IPS DF 6.9 (cell line): ENCODE results near the gene NSUN6.

ENCODE experiments used
- DNase-seq: peaks from one replicate; pipeline ENCODE4 v3.0.0-alpha.2; 2013; ENCODE audit warnings: low read depth, low spot score
- H3K27ac ChIP-seq: one replicate; pipeline ENCODE4 v1.5.1; 2013; ENCODE audit warnings: low read length, control low read depth
- H3K27me3 ChIP-seq: 2 replicates; pipeline ENCODE4 v1.6.1; 2013; ENCODE audit warnings: mild to moderate bottlenecking, low read length; ENCODE audit not compliant: control insufficient read depth, insufficient read depth
- H3K36me3 ChIP-seq: 2 replicates; pipeline ENCODE4 v1.6.1; 2013; ENCODE audit warnings: low read length; ENCODE audit not compliant: control insufficient read depth, insufficient read depth
- H3K4me1 ChIP-seq: 2 replicates; pipeline ENCODE4 v1.6.1; 2013; ENCODE audit warnings: low read length; ENCODE audit not compliant: control insufficient read depth, insufficient read depth
- H3K4me3 ChIP-seq: 2 replicates; pipeline ENCODE4 v1.5.1; 2013; ENCODE audit warnings: mild to moderate bottlenecking, low read length
- H3K9me3 ChIP-seq: 2 replicates; pipeline ENCODE4 v1.6.1; 2013; ENCODE audit warnings: low read length, inconsistent platforms; ENCODE audit not compliant: control insufficient read depth, insufficient read depth
- WGBS: extraction: QIAGEN DNeasy Blood & Tissue Kit; methylation state at CpG from one replicate; pipeline ENCODE4 v1.1.7; 2013; ENCODE audit warnings: mixed read lengths, missing lambda C conversion rate; ENCODE audit not compliant: insufficient read length, insufficient coverage; 5-methylcytosine and 5-hydroxymethylcytosine counted together

Gene NSUN6, protein sequence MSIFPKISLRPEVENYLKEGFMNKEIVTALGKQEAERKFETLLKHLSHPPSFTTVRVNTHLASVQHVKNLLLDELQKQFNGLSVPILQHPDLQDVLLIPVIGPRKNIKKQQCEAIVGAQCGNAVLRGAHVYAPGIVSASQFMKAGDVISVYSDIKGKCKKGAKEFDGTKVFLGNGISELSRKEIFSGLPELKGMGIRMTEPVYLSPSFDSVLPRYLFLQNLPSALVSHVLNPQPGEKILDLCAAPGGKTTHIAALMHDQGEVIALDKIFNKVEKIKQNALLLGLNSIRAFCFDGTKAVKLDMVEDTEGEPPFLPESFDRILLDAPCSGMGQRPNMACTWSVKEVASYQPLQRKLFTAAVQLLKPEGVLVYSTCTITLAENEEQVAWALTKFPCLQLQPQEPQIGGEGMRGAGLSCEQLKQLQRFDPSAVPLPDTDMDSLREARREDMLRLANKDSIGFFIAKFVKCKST

GRCh38 chr10:18651324-18652007, at the start of gene NSUN6:
Gene NSUN6, minus strand, starts transcription at chr10:18651587. Its CDS starts 384 bp downstream, at chr10:18651203.
- Histone ChIP-seq H3K36me3 (no peaks in the 10 kb centered on the region), H3K9me3 (no peaks in the 10 kb centered on the region), H3K4me3 (peak within 1 kb of the TSS; percentile 80; the same call in 1 of the 2 replicates), H3K4me1 (no peaks in the 10 kb centered on the region), H3K27ac (no peak within 1 kb of the TSS), H3K27me3 (no peaks in the 10 kb centered on the region)
- WGBS: no CpG with 5 or more reads among the region's 39 CpGs
- peak; percentile 84 for DNase-seq

- Histone ChIP-seq H3K4me1 (no peaks in the 10 kb centered on the region), H3K36me3 (no peaks in the 10 kb centered on the region), H3K27ac (no peak overlapping the region), H3K27me3 (no peaks in the 10 kb centered on the region), H3K9me3 (no peaks in the 10 kb centered on the region), H3K4me3 (no peak overlapping the region)
- DNase-seq: no peak
- WGBS: no CpG with 5 or more reads among the region's 6 CpGs
Measured at GRCh38 chr10:18699849-18700840, 48.8 kb upstream of the NSUN6 start.

DNA sequence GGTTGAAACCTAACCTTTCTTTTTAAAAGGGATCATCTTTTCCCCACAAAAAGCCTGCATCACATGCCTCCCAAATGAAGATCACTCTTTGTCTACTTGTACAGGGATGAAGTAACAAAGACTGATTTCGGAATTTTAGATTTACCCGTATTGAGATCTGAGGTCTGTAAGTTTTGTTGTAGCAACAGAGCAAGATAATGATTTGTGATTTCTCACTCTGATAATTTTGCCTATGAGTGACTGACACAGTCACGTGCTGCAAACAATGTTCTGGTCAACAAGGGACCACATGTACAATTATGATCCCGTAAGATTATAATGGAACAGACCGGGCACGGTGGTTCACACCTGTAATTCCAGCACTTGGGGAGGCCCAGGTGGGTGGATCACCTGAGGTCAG, 39.2 kb upstream of the NSUN6 start:
- H3K36me3 ChIP-seq: no peaks in the 10 kb centered on the region
- DNase-seq: no peak
- H3K4me3 ChIP-seq: no peak overlapping the region
- no peaks in the 10 kb centered on the region for H3K9me3 ChIP-seq
- no peaks in the 10 kb centered on the region for H3K27me3 ChIP-seq
- no peaks in the 10 kb centered on the region for H3K4me1 ChIP-seq
- no peak overlapping the region for H3K27ac ChIP-seq
- WGBS: no CpG with 5 or more reads among the region's 6 CpGs

DNA sequence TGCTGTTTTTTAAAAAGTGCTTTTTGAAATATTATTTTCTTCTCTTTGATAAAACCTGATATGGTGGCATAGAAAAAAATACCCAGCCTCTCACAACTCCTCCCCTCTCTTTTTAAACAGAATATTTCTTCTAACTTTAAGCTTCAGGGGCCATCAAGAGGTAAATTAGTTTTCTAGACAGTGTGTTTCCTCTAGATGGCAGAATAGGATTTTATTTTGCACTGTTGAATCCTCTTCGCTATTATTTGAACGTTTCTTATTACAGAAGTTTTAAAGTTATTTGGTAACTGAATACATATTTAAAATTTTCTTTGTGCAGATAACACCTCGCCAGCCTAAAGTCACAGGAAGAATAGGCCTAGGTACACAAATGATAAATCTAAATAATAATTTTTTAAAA, 38.1 kb upstream of the NSUN6 start:
- H3K4me1 ChIP-seq: no peaks in the 10 kb centered on the region
- no peaks in the 10 kb centered on the region for H3K9me3 ChIP-seq
- no peaks in the 10 kb centered on the region for H3K36me3 ChIP-seq
- H3K4me3 ChIP-seq: no peak overlapping the region
- H3K27me3 ChIP-seq: no peaks in the 10 kb centered on the region
- WGBS: no CpG with 5 or more reads among the region's 3 CpGs
- no peak overlapping the region for H3K27ac ChIP-seq
- DNase-seq: no peak

DNA sequence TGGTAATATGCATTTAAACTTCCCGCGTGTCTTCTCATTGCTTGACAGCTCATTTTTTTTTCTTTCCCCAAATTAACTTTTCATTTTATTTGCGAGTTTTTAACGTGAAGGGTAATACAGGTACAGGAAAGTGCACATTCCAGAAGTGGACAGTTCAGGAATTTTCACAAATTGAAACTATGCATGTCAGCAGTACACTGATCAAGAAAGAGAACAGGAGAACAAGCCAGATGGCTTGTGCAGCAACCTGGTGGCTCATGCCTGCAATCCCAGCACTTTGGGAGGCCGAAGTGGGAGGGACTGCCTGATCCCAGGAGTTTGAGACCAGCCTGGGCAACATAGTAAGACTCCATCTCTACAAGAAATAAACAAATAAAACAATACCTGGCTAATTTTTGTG, 36.3 kb upstream of the NSUN6 start:
- Histone ChIP-seq H3K36me3 (no peaks in the 10 kb centered on the region), H3K27ac (no peak overlapping the region), H3K27me3 (no peaks in the 10 kb centered on the region), H3K4me3 (no peak overlapping the region), H3K4me1 (no peaks in the 10 kb centered on the region), H3K9me3 (no peaks in the 10 kb centered on the region)
- WGBS: no CpG with 5 or more reads among the region's 5 CpGs
- DNase-seq: no peak

- Histone ChIP-seq H3K36me3 (no peaks in the 10 kb centered on the region), H3K27ac (no peak overlapping the region), H3K9me3 (no peaks in the 10 kb centered on the region), H3K4me1 (no peaks in the 10 kb centered on the region), H3K27me3 (no peaks in the 10 kb centered on the region), H3K4me3 (no peak overlapping the region)
- DNase-seq: no peak
- no CpG with 5 or more reads among the region's 7 CpGs for WGBS
Measured at GRCh38 chr10:18687195-18687594, 35.8 kb upstream of the NSUN6 start.

DNA sequence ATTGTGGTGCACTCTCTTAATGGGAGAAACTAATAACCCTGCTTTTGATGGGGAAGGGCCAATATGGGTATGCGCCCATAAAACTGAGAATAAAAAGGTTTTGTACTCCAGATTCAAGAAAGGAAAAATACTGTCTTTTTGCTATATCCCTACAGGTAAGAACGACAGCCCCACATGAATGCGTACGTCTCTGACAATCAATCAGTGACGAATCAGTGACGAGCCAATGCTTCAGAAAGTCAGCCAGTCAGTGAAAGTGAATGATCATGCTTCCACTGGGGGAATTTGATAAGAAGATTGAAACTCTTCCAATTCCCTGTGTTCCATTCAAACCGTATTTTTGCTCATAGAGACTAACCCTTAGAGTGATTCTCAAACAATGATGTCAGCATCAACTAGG, 34.2 kb upstream of the NSUN6 start:
- Histone ChIP-seq H3K27me3 (no peaks in the 10 kb centered on the region), H3K9me3 (no peaks in the 10 kb centered on the region), H3K36me3 (no peaks in the 10 kb centered on the region), H3K4me1 (no peaks in the 10 kb centered on the region), H3K27ac (no peak overlapping the region), H3K4me3 (no peak overlapping the region)
- WGBS: no CpG with 5 or more reads among the region's 7 CpGs
- DNase-seq: no peak

DNA sequence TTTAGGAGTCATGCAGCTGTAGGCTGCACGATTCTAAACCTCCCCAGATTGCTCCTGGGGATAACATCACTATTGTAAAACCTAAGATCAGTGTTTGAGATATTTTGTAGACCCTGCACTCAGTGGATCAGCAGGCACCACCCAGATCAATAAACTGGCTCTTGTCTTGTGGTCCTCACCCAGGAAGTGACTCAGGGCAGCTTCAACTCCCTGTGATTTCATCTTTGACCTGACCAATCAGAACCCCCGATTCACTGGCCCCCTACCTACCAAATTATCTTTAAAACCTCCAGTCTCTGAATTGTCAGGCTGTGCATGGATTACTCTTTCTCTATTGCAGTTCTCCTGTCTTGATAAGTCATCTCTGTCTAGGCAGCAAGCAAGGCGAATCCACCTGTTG, 33.6 kb upstream of the NSUN6 start:
- Histone ChIP-seq H3K36me3 (no peaks in the 10 kb centered on the region), H3K4me1 (no peaks in the 10 kb centered on the region), H3K27ac (no peak overlapping the region), H3K4me3 (no peak overlapping the region), H3K27me3 (no peaks in the 10 kb centered on the region), H3K9me3 (no peaks in the 10 kb centered on the region)
- DNase-seq: no peak
- WGBS: no CpG with 5 or more reads among the region's 3 CpGs

- Histone ChIP-seq H3K4me1 (no peaks in the 10 kb centered on the region), H3K27me3 (no peaks in the 10 kb centered on the region), H3K27ac (no peak overlapping the region), H3K36me3 (no peaks in the 10 kb centered on the region), H3K4me3 (no peak overlapping the region), H3K9me3 (no peaks in the 10 kb centered on the region)
- DNase-seq: no peak
- no CpG with 5 or more reads among the region's 1 CpG for WGBS
Measured at GRCh38 chr10:18684416-18684815, 33.0 kb upstream of the NSUN6 start.

DNA sequence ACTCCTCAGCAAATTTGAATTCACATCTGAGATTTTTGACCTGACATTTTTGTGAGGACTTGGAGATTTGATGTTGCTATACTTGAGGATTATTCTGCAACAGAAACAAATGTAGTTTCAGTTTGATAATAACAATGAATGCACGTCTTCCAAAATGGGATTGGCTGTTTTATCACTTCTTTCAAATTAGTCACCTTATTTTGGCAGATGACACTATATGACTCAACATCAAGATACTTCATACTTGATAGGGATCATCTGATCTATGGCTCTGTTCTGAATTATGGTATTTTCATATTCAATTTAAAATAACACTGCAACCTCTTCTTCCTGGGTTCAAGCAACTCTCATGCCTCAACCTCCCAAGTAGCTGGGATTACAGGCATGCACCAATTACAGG, 32.0 kb upstream of the NSUN6 start:
- H3K36me3 ChIP-seq: no peaks in the 10 kb centered on the region
- WGBS: no CpG with 5 or more reads among the region's 1 CpG
- no peak overlapping the region for H3K27ac ChIP-seq
- no peaks in the 10 kb centered on the region for H3K4me1 ChIP-seq
- H3K9me3 ChIP-seq: no peaks in the 10 kb centered on the region
- H3K4me3 ChIP-seq: no peak overlapping the region
- DNase-seq: no peak
- H3K27me3 ChIP-seq: no peaks in the 10 kb centered on the region
